Cardiac septum (tissue), 1 donor: ENCODE data around the gene GSKIP. TPM values are rescaled to one million over a fixed set of nuclear protein-coding genes. Genes with fewer than 3 reads are reported as not detected.
A peak's percentile ranks its signal among the peaks of the same experiment; 100 is the strongest.
"Not testable (repeated sequence)": the region's sequence is repeated elsewhere in the genome, so short reads cannot be mapped to it uniquely, and the experiment has no call there.

Experiments
- DNase-seq: peaks from one replicate; pipeline ENCODE4 v3.0.0-alpha.2; 2020; ENCODE audit warnings: low spot score
- intact Hi-C: fragments of 100-400 bp; cut with DNase I; formaldehyde crosslinking; loops from one replicate; pipeline ENCODE4 v1.14.0; 2022
- long read RNA-seq: library from polyadenylated mRNA; unstranded; transcript quantifications from one replicate; pipeline ENCODE4 v2.0.0, GENCODE V29; 2021
- total RNA-seq: library from RNA; stranded (reverse); fragmentation: NEBNext Ultra II Directional; extraction: Animal tissue kit (Norgen Biotek cat#: 25700); gene quantifications from one replicate; pipeline ENCODE4 v1.2.1, GENCODE V29; 2021
- donor health status: DM: no; HTN: no; CAD: no.

GSKIP gene
- 14.6 TPM for total RNA-seq
- long read RNA-seq, transcript GSKIP-205 (4 exons, 2,218 nt): major isoform, 20 of 22 reads
- long read RNA-seq, partial matches to known transcripts: 1 of 22 reads
- long read RNA-seq, other reads (novel, unspliced or antisense): 1 of 22 reads

- intact Hi-C loops: loop anchor here (1.0 to 5.0 kb wide), 2 partner anchors 28 to 139 kb away; partner anchors contain the start of gene PAPOLA
- peak; percentile 98 for DNase-seq
These were observed at the start of gene GSKIP, which contains the start of gene ATG2B for GRCh38 chr14:96362965-96363750. TSS of gene GSKIP (plus strand) at chr14:96363526. CDS start at chr14:96382248, 18,722 bp downstream. TSS of gene ATG2B (minus strand) at chr14:96363341. CDS start at chr14:96362976, 365 bp downstream.

- DNase-seq: no peak
- intact Hi-C loops: no loop called here
These were observed 47.2 kb upstream of the GSKIP start for GRCh38 chr14:96316087-96316486.

GRCh38 chr14:96318836-96319235, 44.5 kb upstream of the GSKIP start:
- no peak for DNase-seq
- intact Hi-C loops: no loop called here

- intact Hi-C loops: no loop called here
- no peak for DNase-seq
These were observed 42.7 kb upstream of the GSKIP start for GRCh38 chr14:96320605-96321004.

- DNase-seq: no peak
- intact Hi-C loops: no loop called here
These were observed 39.1 kb upstream of the GSKIP start for GRCh38 chr14:96324219-96324618.

- no peak for DNase-seq
- intact Hi-C loops: no loop called here
These were observed 24.8 kb upstream of the GSKIP start for GRCh38 chr14:96338551-96338950.

- no peak for DNase-seq
- intact Hi-C loops: no loop called here
These were observed 22.0 kb upstream of the GSKIP start for GRCh38 chr14:96341323-96341722.

GRCh38 chr14:96345669-96346068, 17.7 kb upstream of the GSKIP start:
- intact Hi-C loops: no loop called here
- DNase-seq: no peak

- DNase-seq, intact Hi-C loops: not testable (repeated sequence)
These were observed 15.4 kb upstream of the GSKIP start for GRCh38 chr14:96347957-96348356.

GRCh38 chr14:96349286-96350075, 13.8 kb upstream of the GSKIP start:
- intact Hi-C loops: no loop called here
- DNase-seq: no peak

GRCh38 chr14:96351986-96352385, 11.3 kb upstream of the GSKIP start:
- intact Hi-C loops: no loop called here
- no peak for DNase-seq

GRCh38 chr14:96352708-96353107, 10.6 kb upstream of the GSKIP start:
- intact Hi-C loops: no loop called here
- DNase-seq: no peak

GRCh38 chr14:96354246-96354645, 9.1 kb upstream of the GSKIP start:
- no peak for DNase-seq
- intact Hi-C loops: no loop called here

GRCh38 chr14:96357216-96357615, 6.1 kb upstream of the GSKIP start:
- intact Hi-C loops: no loop called here
- DNase-seq: no peak

GRCh38 chr14:96359959-96360358, 3.4 kb upstream of the GSKIP start:
- intact Hi-C loops: loop anchor here (5.0 kb wide), 1 partner anchor 142 kb away; the partner anchor contains the start of gene PAPOLA
- DNase-seq: no peak

GRCh38 chr14:96362071-96362964, 1.0 kb upstream of the GSKIP start:
- no peak for DNase-seq
- intact Hi-C loops: loop anchor here (5.0 kb wide), 1 partner anchor 140 kb away; the partner anchor contains the start of gene PAPOLA

GRCh38 chr14:96363751-96364336, 518 bp downstream of the GSKIP start:
- intact Hi-C loops: loop anchor here (1.0 to 5.0 kb wide), 2 partner anchors 27 to 138 kb away; partner anchors contain the start of gene PAPOLA
- DNase-seq: peak; percentile 77

- intact Hi-C loops: loop anchor here (5.0 kb wide), 1 partner anchor 137 kb away; the partner anchor contains the start of gene PAPOLA
- DNase-seq: no peak
These were observed 1.6 kb downstream of the GSKIP start for GRCh38 chr14:96364962-96365361.

GRCh38 chr14:96368534-96368933, 5.2 kb downstream of the GSKIP start:
- DNase-seq: no peak
- intact Hi-C loops: no loop called here
